Breast epithelium (tissue), 4 donors: ENCODE results near the gene PIEZO1. TPM values are rescaled to one million over a fixed set of nuclear protein-coding genes. Genes with fewer than 3 reads are reported as not detected.

Source experiments
- DNase-seq, 2 donors: peaks; one replicate each; pipeline ENCODE4 v3.0.0-alpha.2; 2019; ENCODE audit warnings: low spot score in 2 of 2
- H3K27ac ChIP-seq, 2 donors: fragments of 200-600 bp; sonication (generic) in 1 of 2; one replicate each; pipeline ENCODE4 v1.5.1; 2016 to 2019; ENCODE audit warnings: mild to moderate bottlenecking in 1 of 2
- H3K27me3 ChIP-seq, 2 donors: fragments of 200-600 bp; sonication (generic) in 1 of 2; one replicate each; pipeline versions ENCODE4 v1.5.1 to v1.6.0; 2017 to 2019; ENCODE audit warnings: control low read depth in 1 of 2, mild to moderate bottlenecking in 1 of 2
- H3K36me3 ChIP-seq: fragments of 200-600 bp; one replicate; pipeline ENCODE4 v1.5.1; 2019
- H3K4me1 ChIP-seq, 2 donors: fragments of 200-600 bp; sonication (generic); one replicate each; pipeline ENCODE4 v1.5.1; 2016 to 2019; ENCODE audit warnings: control low read depth in 1 of 2
- H3K4me3 ChIP-seq, 3 donors: fragments of 200-600 bp; sonication (generic); 1 replicate in 2 of 3; 2 replicates in 1 of 3; pipeline ENCODE4 v1.5.1; 2016 to 2019; ENCODE audit warnings: mild to moderate bottlenecking in 3 of 3, moderate library complexity in 2 of 3
- H3K9me3 ChIP-seq, 2 donors: fragments of 200-600 bp; sonication (generic) in 1 of 2; one replicate each; pipeline ENCODE4 v1.5.1; 2016 to 2019; ENCODE audit warnings: control low read depth in 1 of 2
- POLR2A ChIP-seq: fragments of 450-650 bp; IDR thresholded peaks from one replicate; pipeline ENCODE4 v1.6.1; 2016; ENCODE audit warnings: antibody characterized with exemption, mild to moderate bottlenecking, moderate library complexity
- POLR2AphosphoS5 ChIP-seq, 3 donors: sonication (generic); formaldehyde crosslinking; IDR thresholded peaks; one replicate each; pipeline ENCODE4 v1.6.1; 2017; ENCODE audit warnings: antibody characterized with exemption in 3 of 3
- intact Hi-C: fragments of 100-400 bp; cut with DNase I; formaldehyde crosslinking; loops from one replicate; pipeline ENCODE4 v1.15.1; 2023; ENCODE audit warnings: low total_unique reads
- total RNA-seq, 3 donors: library from RNA; depleted of rRNA; stranded (reverse); fragments of >200 nt; gene quantifications; one replicate each; pipeline ENCODE4 v1.1.0, GENCODE V29; 2016
- TF ChIP-seq, protein P1 (sequence below), 3 donors: fragments of 450-650 bp; IDR thresholded peaks; one replicate each; pipeline ENCODE4 v1.5.1; 2016 to 2017; ENCODE audit warnings: antibody characterized with exemption in 3 of 3, mild to moderate bottlenecking in 3 of 3, moderate library complexity in 3 of 3

Gene PIEZO1
- total RNA-seq, 3 donors from 2014 or later, result 90.7 to 181 (median 135) TPM

DNA sequence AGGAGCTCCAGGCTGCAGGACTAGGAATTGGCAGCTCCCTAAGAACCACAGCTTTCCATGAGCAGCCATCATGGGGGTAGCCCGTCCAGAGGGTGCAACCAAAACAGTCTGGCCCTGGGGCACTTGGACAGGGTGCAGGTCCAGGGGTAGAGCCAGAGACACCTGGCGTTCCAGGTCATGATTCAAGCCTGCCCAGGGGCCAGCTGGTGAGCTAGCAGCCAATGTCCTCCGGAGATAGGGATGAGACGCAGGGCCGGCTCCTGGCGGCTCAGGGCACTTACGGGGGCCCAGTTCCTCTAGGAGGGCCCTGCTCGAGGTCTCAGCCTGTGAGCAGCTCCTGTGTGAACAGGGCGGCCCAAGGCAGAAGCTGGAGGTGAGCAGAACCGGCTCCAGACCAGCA is 22.1 kb downstream of the PIEZO1 start:
- TF ChIP-seq POLR2A (no peak), POLR2AphosphoS5 (IDR thresholded peaks at IDR 0.05) (no peak)
- TF ChIP-seq, protein P1, sequence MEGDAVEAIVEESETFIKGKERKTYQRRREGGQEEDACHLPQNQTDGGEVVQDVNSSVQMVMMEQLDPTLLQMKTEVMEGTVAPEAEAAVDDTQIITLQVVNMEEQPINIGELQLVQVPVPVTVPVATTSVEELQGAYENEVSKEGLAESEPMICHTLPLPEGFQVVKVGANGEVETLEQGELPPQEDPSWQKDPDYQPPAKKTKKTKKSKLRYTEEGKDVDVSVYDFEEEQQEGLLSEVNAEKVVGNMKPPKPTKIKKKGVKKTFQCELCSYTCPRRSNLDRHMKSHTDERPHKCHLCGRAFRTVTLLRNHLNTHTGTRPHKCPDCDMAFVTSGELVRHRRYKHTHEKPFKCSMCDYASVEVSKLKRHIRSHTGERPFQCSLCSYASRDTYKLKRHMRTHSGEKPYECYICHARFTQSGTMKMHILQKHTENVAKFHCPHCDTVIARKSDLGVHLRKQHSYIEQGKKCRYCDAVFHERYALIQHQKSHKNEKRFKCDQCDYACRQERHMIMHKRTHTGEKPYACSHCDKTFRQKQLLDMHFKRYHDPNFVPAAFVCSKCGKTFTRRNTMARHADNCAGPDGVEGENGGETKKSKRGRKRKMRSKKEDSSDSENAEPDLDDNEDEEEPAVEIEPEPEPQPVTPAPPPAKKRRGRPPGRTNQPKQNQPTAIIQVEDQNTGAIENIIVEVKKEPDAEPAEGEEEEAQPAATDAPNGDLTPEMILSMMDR (IDR thresholded peaks at IDR 0.05), result no peak
- Histone ChIP-seq H3K36me3 (no peaks in the 10 kb centered on the region), H3K4me1 (peaks cover 30 to 39% of the 10 kb centered on the region in 2 donors), H3K27me3 (no peaks in the 10 kb centered on the region), H3K27ac (peak overlapping the region; percentile 85 to 90), H3K4me3 (no peak overlapping the region), H3K9me3 (no peaks in the 10 kb centered on the region)
- no peak for DNase-seq
- intact Hi-C loops, result no loop called here

GRCh38 chr16:88762258-88762870 is 22.7 kb downstream of the PIEZO1 start:
- no peaks in the 10 kb centered on the region for H3K27me3 ChIP-seq
- peak overlapping the region; percentile 85 to 90 for H3K27ac ChIP-seq
- no peaks in the 10 kb centered on the region for H3K36me3 ChIP-seq
- intact Hi-C loops, result no loop called here
- H3K4me1 ChIP-seq, result peaks cover 25 to 39% of the 10 kb centered on the region in 2 donors
- TF ChIP-seq, protein P1 (IDR thresholded peaks at IDR 0.05), result no peak
- TF ChIP-seq POLR2AphosphoS5 (IDR thresholded peaks at IDR 0.05) (no peak), POLR2A (no peak)
- H3K4me3 ChIP-seq, result peak overlapping the region in 1 of 3 donors; percentile 41
- no peak for DNase-seq
- H3K9me3 ChIP-seq, result no peaks in the 10 kb centered on the region

DNA sequence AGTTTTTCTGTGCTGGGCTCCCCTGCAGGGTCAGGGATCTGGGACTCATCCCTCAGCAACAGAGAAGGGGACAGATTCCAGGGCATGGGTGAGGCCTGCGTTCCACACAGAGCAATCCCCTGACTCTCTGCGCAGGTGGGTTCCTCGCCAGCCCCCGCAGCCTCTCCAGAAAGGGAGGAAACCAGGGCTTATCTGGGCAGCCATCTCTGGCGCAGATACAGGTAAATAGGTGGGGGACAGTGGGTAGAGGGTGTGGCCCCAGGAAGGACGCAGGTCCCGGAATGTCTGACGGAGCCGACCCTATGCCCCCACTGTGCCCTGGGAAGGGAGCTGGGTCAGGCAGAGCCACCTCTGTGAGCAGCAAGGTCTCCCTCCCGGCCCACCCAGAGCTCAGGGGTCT is 23.2 kb downstream of the PIEZO1 start:
- Histone ChIP-seq H3K4me1 (peaks cover 25 to 39% of the 10 kb centered on the region in 2 donors), H3K27ac (peak overlapping the region; percentile 85 to 90)
- intact Hi-C loops, result no loop called here

DNA sequence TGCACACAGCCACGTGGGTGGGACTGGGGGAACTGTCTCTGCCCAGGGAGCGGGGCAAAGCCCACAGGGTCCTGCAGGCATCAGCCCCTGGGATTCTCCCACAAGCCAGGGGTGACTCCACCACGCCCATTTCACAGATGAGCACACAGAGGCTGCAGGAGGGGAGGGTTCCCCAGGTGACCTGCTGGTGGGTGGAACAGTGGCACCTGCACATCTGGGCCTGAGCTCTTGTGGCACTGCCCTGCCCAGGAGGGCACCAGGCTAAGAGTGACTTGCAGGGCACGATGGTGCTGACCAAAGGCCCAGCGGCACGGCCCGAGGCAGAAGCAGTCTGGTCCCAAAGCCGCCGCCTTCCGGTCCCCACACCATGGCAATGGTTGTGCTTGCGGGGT is 23.9 kb downstream of the PIEZO1 start:
- Histone ChIP-seq H3K9me3 (no peaks in the 10 kb centered on the region), H3K36me3 (no peaks in the 10 kb centered on the region), H3K27ac (peak overlapping the region; percentile 85 to 90), H3K4me1 (peaks cover 25 to 39% of the 10 kb centered on the region in 2 donors), H3K27me3 (no peaks in the 10 kb centered on the region), H3K4me3 (peak overlapping the region in 1 of 3 donors; percentile 7)
- TF ChIP-seq POLR2A, result no peak
- TF ChIP-seq, protein P1 (IDR thresholded peaks at IDR 0.05), result no peak
- no peak for TF ChIP-seq POLR2AphosphoS5 (IDR thresholded peaks at IDR 0.05)
- no peak for DNase-seq
- intact Hi-C loops, result no loop called here

More for the DNA sequence above, 23.2 kb downstream of the PIEZO1 start:
- Histone ChIP-seq H3K9me3 (no peaks in the 10 kb centered on the region), H3K27me3 (no peaks in the 10 kb centered on the region), H3K36me3 (no peaks in the 10 kb centered on the region), H3K4me3 (peak overlapping the region in 1 of 3 donors; percentile 41)
- TF ChIP-seq, protein P1 (IDR thresholded peaks at IDR 0.05), result no peak
- TF ChIP-seq POLR2A, result no peak
- TF ChIP-seq POLR2AphosphoS5 (IDR thresholded peaks at IDR 0.05), result no peak
- no peak for DNase-seq

GRCh38 chr16:88760424-88761142 is 24.4 kb downstream of the PIEZO1 start:
- Histone ChIP-seq H3K4me1 (peaks cover 25 to 39% of the 10 kb centered on the region in 2 donors), H3K9me3 (no peaks in the 10 kb centered on the region), H3K4me3 (peak overlapping the region in 1 of 3 donors; percentile 7), H3K27me3 (no peaks in the 10 kb centered on the region), H3K27ac (peak overlapping the region; percentile 85 to 90), H3K36me3 (no peaks in the 10 kb centered on the region)
- intact Hi-C loops, result no loop called here
- peak in 1 of 2 donors; percentile 77 for DNase-seq
- TF ChIP-seq POLR2AphosphoS5 (IDR thresholded peaks at IDR 0.05), result no peak
- TF ChIP-seq, protein P1 (IDR thresholded peaks at IDR 0.05), result peak in 1 of 3 donors; percentile 12
- TF ChIP-seq POLR2A, result no peak
